Hematopoietic multipotent progenitor cell (in vitro differentiated cells): ENCODE measurements around the gene NFIC. TPM values are rescaled to one million over a fixed set of nuclear protein-coding genes. Genes with fewer than 3 reads are reported as not detected.
"Not testable (repeated sequence)": the region's sequence is repeated elsewhere in the genome, so short reads cannot be mapped to it uniquely, and the experiment has no call there.

Experiments used
- DNase-seq, 3 donors: peaks; one replicate each; pipeline ENCODE4 v3.0.0-alpha.2; 2011 to 2015; ENCODE audit warnings: low read depth in 2 of 3, low spot score in 2 of 3
- total RNA-seq: library from RNA; depleted of rRNA; stranded (reverse); fragments of >200 nt; gene quantifications from one replicate; pipeline ENCODE4 v1.2.3, GENCODE V29; 2012

Gene NFIC
- total RNA-seq, 1 donor, result 36.1 TPM

GRCh38 chr19:3336680-3337523 lies 29.5 kb upstream of the NFIC start:
- no peak for DNase-seq

DNA sequence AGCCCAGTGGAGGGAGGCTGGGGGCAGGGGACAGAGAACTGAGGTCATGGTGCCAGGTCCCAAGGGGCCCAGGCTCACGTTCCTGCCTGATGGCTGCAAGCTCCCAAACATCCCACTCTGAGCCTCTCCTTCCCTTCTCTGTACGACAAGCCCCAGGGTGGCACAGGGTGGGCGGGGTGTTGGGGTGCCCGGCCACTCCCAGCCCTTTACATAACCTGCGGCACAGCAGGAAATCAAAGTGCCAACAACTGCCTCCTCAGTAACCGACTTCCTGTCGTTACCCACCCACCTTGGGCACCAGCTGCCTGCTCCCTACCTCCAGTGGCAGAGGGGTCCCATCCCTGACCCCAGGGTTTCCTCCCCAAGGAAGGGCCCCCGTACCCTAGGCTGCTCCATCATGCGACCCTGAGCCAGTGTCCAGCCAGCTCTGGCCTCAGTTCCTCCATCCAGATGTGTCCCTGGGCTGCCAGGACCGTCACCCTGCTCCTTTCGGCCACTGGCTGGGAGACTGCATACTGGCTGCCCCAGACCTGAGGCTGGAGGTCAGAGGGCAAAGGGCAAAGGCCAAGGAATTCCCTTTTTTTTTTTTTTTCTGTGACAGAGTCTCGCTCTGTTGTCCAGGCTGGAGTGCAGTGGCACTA lies 27.7 kb upstream of the NFIC start:
- peak in 2 of 3 donors; percentile 56 to 64 for DNase-seq

DNA sequence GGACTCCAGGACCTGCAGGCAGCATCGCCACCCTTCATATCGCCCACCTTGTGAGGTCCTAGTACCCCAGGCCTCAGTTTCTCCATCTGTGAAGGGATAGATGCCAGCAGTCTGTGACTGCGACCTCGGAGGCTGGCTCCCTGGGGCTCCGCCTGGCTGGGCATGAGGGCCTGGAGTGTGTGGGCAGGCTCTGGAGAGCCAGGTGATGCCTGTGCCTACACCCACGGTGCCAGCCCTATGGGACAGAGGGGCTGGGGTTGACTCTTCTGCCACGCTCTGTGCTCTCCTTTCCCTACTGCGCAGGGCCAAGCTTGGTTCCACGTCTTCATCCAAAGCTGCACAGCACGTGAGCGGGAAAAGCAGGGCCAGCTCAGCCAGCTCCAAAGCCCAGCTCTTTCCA lies 26.0 kb upstream of the NFIC start:
- no peak for DNase-seq

GRCh38 chr19:3342246-3342645 lies 24.1 kb upstream of the NFIC start:
- no peak for DNase-seq

- not testable (repeated sequence) for DNase-seq
Observed at GRCh38 chr19:3342962-3343361, 23.4 kb upstream of the NFIC start.

DNA sequence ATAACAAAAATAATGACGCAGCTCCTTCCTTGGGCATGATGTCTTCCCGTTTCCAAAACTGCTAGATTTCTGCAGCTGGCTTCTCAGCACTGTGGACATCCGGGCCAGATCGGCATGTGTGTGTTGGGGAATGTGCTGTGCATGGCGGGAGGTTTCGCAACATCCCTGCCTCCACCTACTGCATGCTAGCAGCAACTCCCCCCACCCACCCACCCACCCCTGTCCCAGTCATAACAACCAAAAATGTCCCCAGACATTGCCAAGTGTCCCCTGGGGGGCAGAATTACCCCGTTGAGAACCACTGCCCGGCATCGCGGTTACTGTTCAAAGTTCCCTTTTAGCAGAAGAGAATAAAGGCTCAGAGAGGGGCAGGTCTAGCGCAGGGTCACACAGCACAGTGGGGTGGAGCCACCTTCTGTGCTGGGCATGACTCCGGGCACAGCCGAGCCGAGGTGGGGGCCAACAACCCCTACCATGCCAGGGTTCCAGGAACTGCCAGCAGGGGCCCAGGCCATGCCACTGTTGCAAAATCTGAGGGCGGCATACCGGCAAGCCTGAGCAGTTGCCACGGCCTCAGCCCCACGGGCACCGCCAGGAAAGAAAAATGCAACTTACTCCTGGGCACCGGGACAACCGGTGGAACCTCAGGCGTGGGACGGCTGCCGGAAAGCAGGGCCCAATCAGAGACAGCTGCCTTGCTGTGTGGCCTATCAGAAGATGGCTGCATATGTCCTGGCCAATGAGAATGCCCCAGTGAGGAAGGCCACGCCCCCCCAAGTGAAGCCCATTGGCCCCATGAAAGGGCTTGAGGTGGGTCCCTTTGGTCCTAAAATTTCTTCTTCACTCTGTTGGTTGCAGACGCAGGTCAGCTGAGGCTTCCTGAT lies 22.5 kb upstream of the NFIC start:
- peak in 2 of 3 donors; percentile 77 to 84 for DNase-seq

- DNase-seq, result no peak
Observed at GRCh38 chr19:3344608-3345598, 21.5 kb upstream of the NFIC start.

DNA sequence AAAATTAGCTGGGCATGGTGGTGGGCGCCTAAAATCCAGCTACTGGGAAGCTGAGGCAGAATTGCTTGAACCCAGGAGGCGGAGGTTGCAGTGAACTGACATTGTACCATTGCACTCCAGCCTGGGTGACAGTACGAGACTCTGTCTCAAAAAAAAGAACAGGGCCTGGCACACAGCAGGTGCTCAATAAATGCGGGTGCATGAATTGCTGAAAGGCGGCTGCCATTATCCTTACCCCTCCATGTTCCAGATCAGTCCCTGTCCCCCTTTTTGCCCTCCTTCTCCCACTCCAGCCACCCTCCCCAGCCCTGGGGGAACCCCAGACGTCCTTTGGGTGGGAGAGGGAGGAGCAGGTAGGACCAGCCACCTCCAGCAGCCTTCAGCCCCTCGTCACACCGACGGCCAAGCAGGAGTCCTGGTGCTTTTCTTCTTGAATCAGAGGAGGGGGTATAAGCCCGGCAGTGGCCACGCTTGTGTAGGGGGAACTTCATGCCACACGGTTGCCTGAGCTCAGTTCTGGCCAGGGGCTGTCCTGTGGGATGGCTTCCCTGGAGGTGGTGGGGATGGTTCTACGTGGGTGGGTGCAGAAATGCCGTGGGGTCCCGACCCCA lies 20.4 kb upstream of the NFIC start:
- DNase-seq, result no peak

DNA sequence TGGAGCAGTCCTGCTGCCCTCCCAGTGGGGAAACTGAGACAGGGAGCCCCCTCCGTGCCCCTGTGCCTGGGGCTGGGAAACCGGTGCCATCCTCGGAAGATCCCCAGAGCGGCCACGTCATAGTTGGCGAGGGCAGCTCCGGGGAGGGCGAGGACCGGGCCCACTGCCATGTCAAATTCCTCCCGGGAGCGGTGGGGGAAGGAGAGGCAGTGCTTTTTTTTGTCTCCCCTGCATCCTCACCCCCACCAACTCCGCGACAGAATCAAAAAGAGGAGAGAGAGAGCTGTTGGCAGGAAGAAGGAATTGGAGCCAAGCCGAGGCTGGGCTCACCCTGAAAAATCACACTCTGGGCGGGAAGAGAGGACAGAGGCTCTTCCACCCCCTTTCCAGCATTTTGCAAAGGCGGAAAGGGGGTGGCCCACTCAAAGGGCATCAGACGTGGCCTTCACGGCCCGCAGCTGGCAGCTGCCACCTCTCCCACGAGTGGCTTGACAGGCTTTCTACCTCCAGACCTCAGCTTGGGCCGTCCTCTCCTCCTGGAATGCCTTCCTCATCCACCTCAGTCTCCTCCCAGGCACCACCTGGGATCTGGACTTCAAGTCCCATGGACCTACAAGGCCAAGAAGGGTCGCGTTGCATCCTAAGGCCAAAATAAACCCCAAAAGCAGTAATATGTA lies 19.6 kb upstream of the NFIC start:
- DNase-seq, result no peak

DNA sequence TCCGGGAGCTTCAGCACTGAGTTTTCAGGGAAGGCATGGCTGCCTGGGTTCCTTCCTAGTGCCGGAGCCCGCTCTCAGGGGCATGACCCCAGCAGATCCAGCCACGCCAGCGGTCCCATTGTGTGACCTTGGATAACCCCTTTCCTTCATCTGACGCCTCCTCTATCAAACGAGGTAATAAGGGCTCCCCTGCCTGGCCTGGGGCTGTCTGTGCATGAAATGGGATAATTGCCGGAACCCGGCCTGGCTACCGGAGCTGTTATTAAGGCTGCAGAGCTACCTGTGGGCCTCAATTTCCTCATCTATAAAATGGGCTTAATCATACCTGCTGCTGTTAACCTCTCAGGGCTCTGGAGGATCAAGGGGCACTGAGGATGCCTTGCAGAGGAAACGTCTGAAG lies 18.3 kb upstream of the NFIC start:
- DNase-seq, result no peak

GRCh38 chr19:3348469-3348868 lies 17.9 kb upstream of the NFIC start:
- DNase-seq, result not testable (repeated sequence)

DNA sequence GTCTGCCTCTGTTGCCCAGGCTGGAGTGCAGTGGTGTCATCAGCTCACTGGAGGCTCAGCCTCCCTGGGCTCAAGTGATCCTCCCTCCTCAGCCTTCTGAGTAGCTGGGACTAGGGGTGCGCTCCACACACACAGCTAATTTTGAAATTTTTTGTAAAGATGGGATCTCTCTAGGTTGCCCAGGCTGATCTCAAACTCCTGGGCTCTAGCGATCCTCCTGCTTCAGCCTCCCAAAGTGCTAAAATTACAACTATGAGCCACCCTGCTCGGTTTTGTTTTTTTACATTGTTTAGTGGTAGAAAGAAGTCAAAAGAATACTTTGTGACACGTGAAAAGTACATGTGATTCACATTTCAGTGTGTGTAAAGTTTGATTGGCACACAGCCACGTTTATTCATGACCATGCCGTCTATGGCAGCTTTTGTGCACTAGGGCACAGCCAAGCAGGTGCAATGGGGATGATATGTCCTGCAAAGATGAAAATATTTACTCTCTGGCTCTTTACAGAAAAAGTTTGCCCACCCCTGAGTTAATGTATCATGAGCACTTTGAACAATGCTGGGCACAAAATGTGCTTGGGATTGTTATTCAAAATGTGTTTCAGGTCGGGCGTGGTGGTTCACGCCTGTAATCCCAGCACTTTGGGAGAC lies 16.2 kb upstream of the NFIC start:
- no peak for DNase-seq

- no peak for DNase-seq
Observed at GRCh38 chr19:3351702-3352447, 14.5 kb upstream of the NFIC start.

DNA sequence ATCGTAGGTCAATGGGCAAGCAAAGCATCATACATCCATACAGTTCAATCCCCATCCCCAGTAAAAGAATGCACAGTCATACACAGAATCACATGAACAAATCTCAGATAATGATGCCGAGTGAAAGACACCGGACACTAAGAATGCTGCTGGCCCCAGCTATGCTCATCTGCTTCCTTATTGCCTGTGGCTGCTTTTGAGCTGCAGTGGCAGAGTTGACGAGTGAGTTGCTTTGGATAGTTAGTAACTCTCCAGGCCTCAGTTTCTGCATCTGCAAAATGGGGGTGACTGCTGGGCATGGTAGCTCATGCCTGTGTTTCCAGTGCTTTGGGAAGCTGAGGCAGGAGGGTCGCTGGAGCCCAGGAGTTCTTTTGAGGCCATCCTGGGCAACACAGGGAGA lies 12.9 kb upstream of the NFIC start:
- no peak for DNase-seq

- DNase-seq, result no peak
Observed at GRCh38 chr19:3356805-3357204, 9.6 kb upstream of the NFIC start.

GRCh38 chr19:3357271-3357991 lies 9.0 kb upstream of the NFIC start:
- no peak for DNase-seq

- DNase-seq, result peak in 1 of 3 donors; percentile 32
Observed at GRCh38 chr19:3357992-3358688, 8.2 kb upstream of the NFIC start.
